ENCODE measurements around the gene EIF4E2.

The EIF4E2 gene

GRCh38 chr2:232539298-232540231 lies 10.9 kb upstream of the EIF4E2 start, which contains the start of gene CHRNG:
Gene CHRNG (plus strand): TSS chr2:232539692. CDS start chr2:232539748, 56 bp downstream.
- no peak within 1 kb of the TSS for H3K27ac ChIP-seq
- TF ChIP-seq CTCF (conservative IDR thresholded peaks at IDR 0.05) = no peak

GRCh38 chr2:232540441-232541041 lies 9.9 kb upstream of the EIF4E2 start:
- TF ChIP-seq CTCF (conservative IDR thresholded peaks at IDR 0.05) = no peak
- H3K27ac ChIP-seq = no peak overlapping the region

- H3K27ac ChIP-seq = no peak overlapping the region
- TF ChIP-seq CTCF (conservative IDR thresholded peaks at IDR 0.05) = no peak
These were observed 9.1 kb upstream of the EIF4E2 start for GRCh38 chr2:232541195-232541960.

- no peak for TF ChIP-seq CTCF (conservative IDR thresholded peaks at IDR 0.05)
- H3K27ac ChIP-seq = no peak overlapping the region
These were observed 8.4 kb upstream of the EIF4E2 start for GRCh38 chr2:232541961-232542714.

- TF ChIP-seq CTCF (conservative IDR thresholded peaks at IDR 0.05) = no peak
- H3K27ac ChIP-seq = no peak overlapping the region
These were observed 7.6 kb upstream of the EIF4E2 start for GRCh38 chr2:232542715-232543467.

GRCh38 chr2:232543491-232543890 lies 7.0 kb upstream of the EIF4E2 start:
- H3K27ac ChIP-seq = no peak overlapping the region
- TF ChIP-seq CTCF (conservative IDR thresholded peaks at IDR 0.05) = no peak
